Immature natural killer cell (primary cell): ENCODE results near the gene TENM3. TPM values are rescaled to one million over a fixed set of nuclear protein-coding genes. Genes with fewer than 3 reads are reported as not detected.
"Not testable (repeated sequence)": the region's sequence is repeated elsewhere in the genome, so short reads cannot be mapped to it uniquely, and the experiment has no call there.

ENCODE experiments used
- DNase-seq, 3 donors: peaks; one replicate each; pipeline ENCODE4 v3.0.0; 2022; ENCODE audit warnings: mixed read lengths in 1 of 3
- H3K27ac Mint-ChIP-seq, 6 donors: one replicate each; pipeline ENCODE4 v1.8.0; 2020; ENCODE audit warnings: mixed read lengths in 6 of 6, mild to moderate bottlenecking in 5 of 6, inconsistent platforms in 4 of 6, moderate library complexity in 3 of 6
- H3K27me3 Mint-ChIP-seq, 3 donors: one replicate each; pipeline ENCODE4 v1.8.0; 2020 to 2021; ENCODE audit warnings: low read depth in 3 of 3, mild to moderate bottlenecking in 3 of 3, mixed read lengths in 3 of 3, moderate library complexity in 3 of 3, inconsistent platforms in 1 of 3
- H3K36me3 Mint-ChIP-seq, 3 donors: one replicate each; pipeline ENCODE4 v1.8.0; 2020; ENCODE audit warnings: mixed read lengths in 3 of 3, inconsistent platforms in 2 of 3, mild to moderate bottlenecking in 2 of 3
- H3K4me1 Mint-ChIP-seq, 2 donors: one replicate each; pipeline ENCODE4 v1.8.0; 2020; ENCODE audit warnings: inconsistent platforms in 2 of 2, mild to moderate bottlenecking in 2 of 2, mixed read lengths in 2 of 2, moderate library complexity in 1 of 2
- H3K4me3 Mint-ChIP-seq, 5 donors: one replicate each; pipeline ENCODE4 v1.8.0; 2020; ENCODE audit warnings: mild to moderate bottlenecking in 5 of 5, mixed read lengths in 5 of 5, inconsistent platforms in 3 of 5, moderate library complexity in 3 of 5
- H3K9me3 Mint-ChIP-seq, 6 donors: one replicate each; pipeline ENCODE4 v1.8.0; 2020; ENCODE audit warnings: mild to moderate bottlenecking in 6 of 6, mixed read lengths in 6 of 6, inconsistent platforms in 4 of 6, moderate library complexity in 3 of 6
- polyA plus RNA-seq, 3 donors: library from polyadenylated mRNA; unstranded; fragments of 300-500 nt; fragmentation: Illumina TruSeq; gene quantifications; one replicate each; pipeline ENCODE4 v1.2.3, GENCODE V29; 2021

Gene TENM3
- polyA plus RNA-seq, 3 donors from 2014 or later: not detected

- peaks cover 0 to 5% (median 3%) of the 10 kb centered on the region in 3 donors for H3K27me3 Mint-ChIP-seq
- no peaks in the 10 kb centered on the region for H3K4me1 Mint-ChIP-seq
- H3K4me3 Mint-ChIP-seq: no peak overlapping the region
- H3K27ac Mint-ChIP-seq: no peak overlapping the region
- H3K9me3 Mint-ChIP-seq: peaks cover 0 to 11% (median 4%) of the 10 kb centered on the region in 6 donors
- no peaks in the 10 kb centered on the region for H3K36me3 Mint-ChIP-seq
- no peak for DNase-seq
Observed at GRCh38 chr4:182350041-182350440, 106.8 kb downstream of the TENM3 start.

- Mint-ChIP-seq H3K4me3 (no peak overlapping the region), H3K9me3 (peaks cover 0 to 18% (median 2%) of the 10 kb centered on the region in 6 donors), H3K4me1 (no peaks in the 10 kb centered on the region), H3K27ac (no peak overlapping the region), H3K27me3 (peaks cover 0 to 5% (median 3%) of the 10 kb centered on the region in 3 donors), H3K36me3 (no peaks in the 10 kb centered on the region)
- DNase-seq: no peak
Observed at GRCh38 chr4:182351485-182351884, 108.3 kb downstream of the TENM3 start.

DNA sequence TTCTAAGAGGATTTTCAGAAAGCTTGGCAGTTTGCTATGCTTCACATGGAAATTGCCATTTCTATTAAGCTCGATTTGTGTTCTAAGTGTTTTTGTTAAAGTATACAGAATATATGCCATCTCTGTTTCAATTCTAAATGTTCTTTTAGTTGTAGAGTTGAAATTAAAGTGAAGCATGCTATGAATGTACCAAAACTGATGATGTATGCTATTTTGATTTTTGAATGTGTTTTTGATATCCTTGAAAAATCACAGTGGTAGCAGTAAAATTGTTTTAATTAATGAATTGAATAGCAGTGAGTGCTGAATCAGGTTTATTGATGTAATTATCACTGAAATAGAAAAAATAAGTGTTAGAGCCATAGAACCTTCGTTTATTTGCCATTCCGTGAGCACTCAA lies 110.9 kb downstream of the TENM3 start:
- H3K27ac Mint-ChIP-seq: no peak overlapping the region
- no peaks in the 10 kb centered on the region for H3K4me1 Mint-ChIP-seq
- no peak overlapping the region for H3K4me3 Mint-ChIP-seq
- H3K9me3 Mint-ChIP-seq: peaks cover 0 to 18% (median 2%) of the 10 kb centered on the region in 6 donors
- peaks cover 0 to 3% (median 0%) of the 10 kb centered on the region in 3 donors for H3K27me3 Mint-ChIP-seq
- H3K36me3 Mint-ChIP-seq: no peaks in the 10 kb centered on the region
- DNase-seq: no peak

DNA sequence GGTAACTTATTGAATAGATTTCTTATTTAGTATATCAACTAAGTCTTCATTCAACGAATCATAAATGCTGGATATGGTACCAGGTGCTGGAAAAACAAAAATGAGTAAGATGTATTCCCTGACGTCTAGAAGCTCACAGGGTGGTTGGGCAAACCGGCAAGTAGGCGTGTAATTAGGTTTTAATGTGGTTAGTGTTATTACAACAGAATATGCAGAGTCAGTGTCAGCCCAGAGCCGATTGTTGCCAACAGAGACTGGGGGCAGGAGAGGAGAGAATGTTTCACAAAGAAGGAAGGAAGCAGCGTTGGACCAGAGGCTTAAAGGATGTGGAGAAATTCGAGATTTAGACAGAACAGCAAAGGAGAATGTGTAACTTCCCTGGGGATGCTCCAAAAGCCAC lies 111.7 kb downstream of the TENM3 start:
- no peaks in the 10 kb centered on the region for H3K36me3 Mint-ChIP-seq
- DNase-seq: no peak
- peaks cover 0 to 18% (median 2%) of the 10 kb centered on the region in 6 donors for H3K9me3 Mint-ChIP-seq
- no peak overlapping the region for H3K27ac Mint-ChIP-seq
- H3K4me3 Mint-ChIP-seq: no peak overlapping the region
- no peaks in the 10 kb centered on the region for H3K4me1 Mint-ChIP-seq
- peaks cover 0 to 3% (median 0%) of the 10 kb centered on the region in 3 donors for H3K27me3 Mint-ChIP-seq

DNA sequence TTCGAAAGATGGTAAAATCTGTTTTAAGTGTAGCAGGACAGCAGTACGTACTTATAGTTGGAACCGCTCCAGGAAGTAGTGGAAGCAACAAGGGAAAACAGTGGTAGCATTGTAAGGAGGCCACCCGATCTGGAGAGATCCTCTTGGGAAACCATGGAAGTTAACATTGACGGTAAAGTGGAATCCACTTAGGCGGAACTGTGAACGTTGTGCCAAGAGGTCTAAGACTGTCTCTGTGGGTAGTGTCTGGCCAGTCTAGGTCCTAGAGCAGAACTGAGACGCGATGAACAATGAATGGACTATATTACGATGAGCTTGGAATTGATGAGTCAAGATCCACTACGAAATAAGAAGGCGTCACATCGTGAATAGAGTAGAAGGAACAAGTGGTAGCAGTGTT lies 124.0 kb downstream of the TENM3 start:
- H3K9me3 Mint-ChIP-seq: peaks cover 0 to 5% (median 0%) of the 10 kb centered on the region in 6 donors
- no peaks in the 10 kb centered on the region for H3K4me1 Mint-ChIP-seq
- no peak overlapping the region for H3K4me3 Mint-ChIP-seq
- no peaks in the 10 kb centered on the region for H3K36me3 Mint-ChIP-seq
- H3K27me3 Mint-ChIP-seq: peaks cover 0 to 3% (median 2%) of the 10 kb centered on the region in 3 donors
- H3K27ac Mint-ChIP-seq: no peak overlapping the region
- no peak for DNase-seq

GRCh38 chr4:182369211-182369610 lies 126.0 kb downstream of the TENM3 start:
- Mint-ChIP-seq H3K36me3 (no peaks in the 10 kb centered on the region), H3K9me3 (peaks cover 0 to 5% (median 0%) of the 10 kb centered on the region in 6 donors), H3K4me3 (no peak overlapping the region), H3K27ac (no peak overlapping the region), H3K27me3 (peaks cover 0 to 3% (median 2%) of the 10 kb centered on the region in 3 donors), H3K4me1 (no peaks in the 10 kb centered on the region)
- no peak for DNase-seq

- H3K4me3 Mint-ChIP-seq: no peak overlapping the region
- no peaks in the 10 kb centered on the region for H3K36me3 Mint-ChIP-seq
- peaks cover 0 to 4% (median 0%) of the 10 kb centered on the region in 3 donors for H3K27me3 Mint-ChIP-seq
- no peaks in the 10 kb centered on the region for H3K4me1 Mint-ChIP-seq
- no peak overlapping the region for H3K27ac Mint-ChIP-seq
- no peak for DNase-seq
- peaks cover 0 to 13% (median 0%) of the 10 kb centered on the region in 6 donors for H3K9me3 Mint-ChIP-seq
Observed at GRCh38 chr4:182370491-182370890, 127.3 kb downstream of the TENM3 start.

- Mint-ChIP-seq H3K9me3 (peaks cover 1 to 11% (median 6%) of the 10 kb centered on the region in 6 donors), H3K27me3 (peaks cover 0 to 7% (median 2%) of the 10 kb centered on the region in 3 donors), H3K4me1 (no peaks in the 10 kb centered on the region), H3K36me3 (no peaks in the 10 kb centered on the region), H3K27ac (no peak overlapping the region), H3K4me3 (no peak overlapping the region)
- no peak for DNase-seq
Observed at GRCh38 chr4:182380771-182381181, 137.6 kb downstream of the TENM3 start.

- H3K4me3 Mint-ChIP-seq: no peak overlapping the region
- peaks cover 0 to 11% (median 4%) of the 10 kb centered on the region in 6 donors for H3K9me3 Mint-ChIP-seq
- DNase-seq: no peak
- H3K36me3 Mint-ChIP-seq: no peaks in the 10 kb centered on the region
- H3K27me3 Mint-ChIP-seq: peaks cover 2 to 7% (median 2%) of the 10 kb centered on the region in 3 donors
- H3K27ac Mint-ChIP-seq: no peak overlapping the region
- H3K4me1 Mint-ChIP-seq: no peaks in the 10 kb centered on the region
Observed at GRCh38 chr4:182382941-182383340, 139.7 kb downstream of the TENM3 start.

- Mint-ChIP-seq H3K9me3 (peaks cover 0 to 5% (median under 1%) of the 10 kb centered on the region in 6 donors), H3K27ac (no peak overlapping the region), H3K4me3 (no peak overlapping the region), H3K27me3 (peaks cover 2 to 5% (median 2%) of the 10 kb centered on the region in 3 donors), H3K4me1 (no peaks in the 10 kb centered on the region), H3K36me3 (no peaks in the 10 kb centered on the region)
- DNase-seq: no peak
Observed at GRCh38 chr4:182384631-182385091, 141.5 kb downstream of the TENM3 start.

DNA sequence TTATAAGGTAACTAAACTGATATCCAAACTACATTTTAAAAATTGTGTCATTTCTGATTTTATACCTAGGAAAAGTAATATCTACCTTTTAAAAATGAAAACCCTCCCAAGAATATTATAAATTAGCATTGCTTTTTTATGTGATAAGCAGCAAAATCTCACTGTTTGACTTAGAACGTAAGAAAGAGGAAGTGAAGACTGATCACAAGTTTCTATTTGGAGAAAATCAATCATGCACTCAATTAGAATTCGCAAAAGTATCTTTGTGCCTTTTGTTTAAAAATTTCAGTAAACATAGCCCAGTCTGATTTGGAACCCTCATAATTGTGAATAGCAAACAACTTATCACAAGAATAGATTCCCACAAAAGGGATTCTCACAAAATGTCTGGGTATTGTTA lies 142.7 kb downstream of the TENM3 start:
- no peaks in the 10 kb centered on the region for H3K36me3 Mint-ChIP-seq
- H3K27me3 Mint-ChIP-seq: peaks cover under 1 to 5% (median 2%) of the 10 kb centered on the region in 3 donors
- no peaks in the 10 kb centered on the region for H3K4me1 Mint-ChIP-seq
- no peak overlapping the region for H3K4me3 Mint-ChIP-seq
- DNase-seq: no peak
- H3K27ac Mint-ChIP-seq: no peak overlapping the region
- H3K9me3 Mint-ChIP-seq: peaks cover 0 to 6% (median 0%) of the 10 kb centered on the region in 6 donors

GRCh38 chr4:182386576-182386975 lies 143.4 kb downstream of the TENM3 start:
- not testable (repeated sequence) for DNase-seq

GRCh38 chr4:182391111-182391684 lies 148.0 kb downstream of the TENM3 start:
- Mint-ChIP-seq H3K4me1 (no peaks in the 10 kb centered on the region), H3K36me3 (no peaks in the 10 kb centered on the region), H3K27ac (no peak overlapping the region), H3K9me3 (peaks cover 0 to 3% (median 0%) of the 10 kb centered on the region in 6 donors), H3K4me3 (no peak overlapping the region), H3K27me3 (peaks cover 0 to 2% (median 0%) of the 10 kb centered on the region in 3 donors)
- DNase-seq: no peak

More at GRCh38 chr4:182386576-182386975, 143.4 kb downstream of the TENM3 start:
- not testable (repeated sequence) for H3K36me3 Mint-ChIP-seq, H3K4me1 Mint-ChIP-seq, H3K27me3 Mint-ChIP-seq, H3K4me3 Mint-ChIP-seq, H3K9me3 Mint-ChIP-seq, H3K27ac Mint-ChIP-seq

- Mint-ChIP-seq H3K9me3 (peaks cover 0 to 3% (median 0%) of the 10 kb centered on the region in 6 donors), H3K27ac (no peak overlapping the region), H3K4me3 (no peak overlapping the region), H3K36me3 (no peaks in the 10 kb centered on the region), H3K4me1 (no peaks in the 10 kb centered on the region), H3K27me3 (no peaks in the 10 kb centered on the region)
- DNase-seq: no peak
Observed at GRCh38 chr4:182394181-182394580, 151.0 kb downstream of the TENM3 start.

- Mint-ChIP-seq H3K9me3 (peaks cover 0 to 3% (median 0%) of the 10 kb centered on the region in 6 donors), H3K4me3 (no peak overlapping the region), H3K27ac (no peak overlapping the region), H3K36me3 (no peaks in the 10 kb centered on the region), H3K27me3 (peaks cover 0 to 2% (median 2%) of the 10 kb centered on the region in 3 donors), H3K4me1 (no peaks in the 10 kb centered on the region)
- no peak for DNase-seq
Observed at GRCh38 chr4:182400081-182400480, 156.9 kb downstream of the TENM3 start.
